AG09309 (cell line): ENCODE results near the gene NRXN3.

Experiments used
- DNase-seq: peaks from one replicate; pipeline ENCODE4 v3.0.0-alpha.2; 2010; ENCODE audit warnings: low read depth
- H3K4me3 ChIP-seq: 2 replicates; pipeline ENCODE4 v1.5.1; 2011; ENCODE audit warnings: mild to moderate bottlenecking, low read depth, low read length, moderate library complexity; ENCODE audit not compliant: control insufficient read depth
- CTCF ChIP-seq: IDR thresholded peaks from 2 replicates; pipeline ENCODE4 v1.5.1; 2011; ENCODE audit warnings: mild to moderate bottlenecking, low read depth, low read length, inconsistent platforms; ENCODE audit not compliant: insufficient read depth, control insufficient read depth; ENCODE audit errors: missing control alignments

NRXN3 gene

GRCh38 chr14:79695307-79695706 is 1525.1 kb downstream of the NRXN3 start:
- TF ChIP-seq CTCF, result no peak
- DNase-seq, result no peak
- no peak overlapping the region for H3K4me3 ChIP-seq

GRCh38 chr14:79698298-79698711 is 1528.1 kb downstream of the NRXN3 start:
- no peak for TF ChIP-seq CTCF
- DNase-seq, result no peak
- no peak overlapping the region for H3K4me3 ChIP-seq

- no peak for TF ChIP-seq CTCF
- DNase-seq, result no peak
- H3K4me3 ChIP-seq, result no peak overlapping the region
These were observed 1529.0 kb downstream of the NRXN3 start for GRCh38 chr14:79699206-79699605.

- no peak for DNase-seq
- no peak for TF ChIP-seq CTCF
- no peak overlapping the region for H3K4me3 ChIP-seq
These were observed 1531.2 kb downstream of the NRXN3 start for GRCh38 chr14:79701371-79701770.

GRCh38 chr14:79702197-79702596 is 1532.0 kb downstream of the NRXN3 start:
- no peak overlapping the region for H3K4me3 ChIP-seq
- DNase-seq, result no peak
- no peak for TF ChIP-seq CTCF

- DNase-seq, result no peak
- TF ChIP-seq CTCF, result no peak
- H3K4me3 ChIP-seq, result no peak overlapping the region
These were observed 1533.0 kb downstream of the NRXN3 start for GRCh38 chr14:79703209-79703608.
